Keratinocyte (primary cell): ENCODE measurements around the gene SFT2D1. TPM values are rescaled to one million over a fixed set of nuclear protein-coding genes. Genes with fewer than 3 reads are reported as not detected.
"Not testable (repeated sequence)": the region's sequence is repeated elsewhere in the genome, so short reads cannot be mapped to it uniquely, and the experiment has no call there.

Experiments
- DNase-seq: peaks from one replicate; pipeline ENCODE4 v3.0.0-alpha.2; 2011; ENCODE audit warnings: low read depth, missing footprints, low spot score
- FAIRE-seq: peaks from 2 replicates; lab custom pipeline; 2011; peaks lifted over from hg19 to GRCh38; lab: Jason Lieb, UNC
- H2AFZ ChIP-seq: 2 replicates; pipeline ENCODE4 v1.6.0; 2012; ENCODE audit warnings: low read length, control low read depth, inconsistent platforms; ENCODE audit not compliant: control insufficient read depth
- H3K27ac ChIP-seq: 2 replicates; pipeline ENCODE4 v1.5.1; 2011; ENCODE audit warnings: low read length; ENCODE audit not compliant: control insufficient read depth, insufficient read depth
- H3K27me3 ChIP-seq: 3 replicates; pipeline ENCODE4 v1.6.0; 2011; ENCODE audit warnings: low read length; ENCODE audit not compliant: control insufficient read depth, insufficient read depth; ENCODE audit errors: extremely low read depth
- H3K36me3 ChIP-seq, 2 experiments: 2 replicates in 1 of 2; 3 replicates in 1 of 2; pipeline ENCODE4 v1.5.1; 2011; ENCODE audit warnings: low read length in 2 of 2, mild to moderate bottlenecking in 1 of 2; ENCODE audit not compliant: control insufficient read depth in 2 of 2, insufficient read depth in 2 of 2; ENCODE audit errors: extremely low read depth in 1 of 2
- H3K4me1 ChIP-seq: 3 replicates; pipeline ENCODE4 v1.5.1; 2011; ENCODE audit warnings: low read length; ENCODE audit not compliant: control insufficient read depth, insufficient read depth; ENCODE audit errors: extremely low read depth
- H3K4me2 ChIP-seq: 3 replicates; pipeline ENCODE4 v1.6.0; 2011; ENCODE audit warnings: low read depth, low read length; ENCODE audit not compliant: control insufficient read depth, insufficient read depth; ENCODE audit errors: extremely low read depth
- H3K4me3 ChIP-seq, 3 experiments: fragments of 200-600 bp in 1 of 3; sonication (generic) in 1 of 3; 2 replicates in 2 of 3; 3 replicates in 1 of 3; pipeline ENCODE4 v1.5.1; 2011 to 2016; ENCODE audit warnings: low read length in 3 of 3, mild to moderate bottlenecking in 3 of 3, control low read depth in 2 of 3, inconsistent platforms in 1 of 3, low read depth in 1 of 3, mixed read lengths in 1 of 3, mixed run types in 1 of 3, moderate library complexity in 1 of 3; ENCODE audit not compliant: control insufficient read depth in 2 of 3, insufficient read depth in 2 of 3; ENCODE audit errors: extremely low read depth in 1 of 3
- H3K79me2 ChIP-seq: 2 replicates; pipeline ENCODE4 v1.6.0; 2012; ENCODE audit warnings: low read length; ENCODE audit not compliant: control insufficient read depth, insufficient read depth
- H3K9ac ChIP-seq: 3 replicates; pipeline ENCODE4 v1.6.0; 2011; ENCODE audit warnings: low read length; ENCODE audit not compliant: control insufficient read depth, insufficient read depth; ENCODE audit errors: extremely low read depth
- H3K9me1 ChIP-seq: 3 replicates; pipeline ENCODE4 v1.6.0; 2011; ENCODE audit warnings: low read length; ENCODE audit not compliant: control insufficient read depth, insufficient read depth; ENCODE audit errors: extremely low read depth
- H3K9me3 ChIP-seq: 2 replicates; pipeline ENCODE4 v1.5.1; 2012; ENCODE audit warnings: low read depth, low read length; ENCODE audit not compliant: control insufficient read depth
- H4K20me1 ChIP-seq: 3 replicates; pipeline ENCODE4 v1.6.0; 2011; ENCODE audit warnings: low read length; ENCODE audit not compliant: control insufficient read depth, insufficient read depth; ENCODE audit errors: extremely low read depth
- CTCF ChIP-seq, 3 experiments: IDR thresholded peaks in 1 of 3; conservative IDR thresholded peaks in 1 of 3; optimal IDR thresholded peaks in 1 of 3; 2 replicates in 2 of 3; 3 replicates in 1 of 3; pipeline versions ENCODE3 to v1.5.1; 2011; ENCODE audit warnings: low read length in 3 of 3, mild to moderate bottlenecking in 3 of 3, moderate library complexity in 2 of 3, control low read depth in 1 of 3, inconsistent platforms in 1 of 3; ENCODE audit not compliant: insufficient read depth in 2 of 3; ENCODE audit errors: extremely low read depth in 1 of 3
- EZH2 ChIP-seq: IDR thresholded peaks from one replicate; pipeline ENCODE4 v1.6.1; 2012; ENCODE audit warnings: inconsistent platforms, mild to moderate bottlenecking, low read length, moderate library complexity
- dilution Hi-C: fragments of 300-500 bp; cut with MboI; formaldehyde crosslinking; loops from one replicate; pipeline ENCODE4 v1.7.0; 2020; ENCODE audit warnings: low sequenced_read_pairs; ENCODE audit not compliant: extremely low pct_ligation_motif_present
- polyA plus RNA-seq, 5 experiments: library from polyadenylated mRNA; depleted of rRNA in 3 of 5; stranded (reverse) in 3 of 5; stranded (forward) in 1 of 5; unstranded in 1 of 5; fragments of >200 nt; gene quantifications; 1 replicate in 1 of 5; 2 replicates in 3 of 5; 3 replicates in 1 of 5; pipeline versions ENCODE4 v1.2.1 to v1.2.3, GENCODE V29; 2011 to 2012; ENCODE audit warnings: missing spikeins in 2 of 5, low read depth in 1 of 5, low replicate concordance in 1 of 5

Gene SFT2D1
- polyA plus RNA-seq, 1 donor (not counting 4 experiments of a cell fraction or from before 2014, with no cell fraction given), result 84.3 TPM

GRCh38 chr6:166346965-166347364 is 4.6 kb upstream of the SFT2D1 start:
- Histone ChIP-seq H3K4me3 (no peak overlapping the region), H2AFZ (no peak overlapping the region), H3K27ac (no peak overlapping the region), H4K20me1 (no peaks in the 10 kb centered on the region), H3K79me2 (peaks cover 8% of the 10 kb centered on the region), H3K27me3 (no peaks in the 10 kb centered on the region), H3K9me1 (no peaks in the 10 kb centered on the region), H3K4me2 (no peak overlapping the region), H3K9me3 (no peaks in the 10 kb centered on the region), H3K9ac (no peak overlapping the region), H3K4me1 (peaks cover 11% of the 10 kb centered on the region), H3K36me3 (no peaks in the 10 kb centered on the region)
- dilution Hi-C loops, result no loop called here
- DNase-seq, result no peak
- TF ChIP-seq CTCF (optimal IDR thresholded peaks at IDR 0.05 in 1 of 3, IDR thresholded peaks at IDR 0.05 in 1 of 3, conservative IDR thresholded peaks at IDR 0.05 in 1 of 3; ENCODE audit: extremely low read depth in 1 of 3, insufficient read depth in 2 of 3, low read length in 3 of 3), result no peak
- no peak for TF ChIP-seq EZH2
- no peak for FAIRE-seq

- FAIRE-seq, result no peak
- no peak for DNase-seq
- Histone ChIP-seq H3K27me3 (no peaks in the 10 kb centered on the region), H3K79me2 (peaks cover 13% of the 10 kb centered on the region), H3K27ac (no peak overlapping the region), H3K4me2 (no peak overlapping the region), H4K20me1 (no peaks in the 10 kb centered on the region), H3K4me1 (peaks cover 8% of the 10 kb centered on the region), H3K4me3 (no peak overlapping the region), H3K9me3 (no peaks in the 10 kb centered on the region), H3K9me1 (no peaks in the 10 kb centered on the region), H2AFZ (no peak overlapping the region), H3K36me3 (no peaks in the 10 kb centered on the region), H3K9ac (no peak overlapping the region)
- dilution Hi-C loops, result no loop called here
- TF ChIP-seq EZH2, result no peak
- TF ChIP-seq CTCF (optimal IDR thresholded peaks at IDR 0.05 in 1 of 3, IDR thresholded peaks at IDR 0.05 in 1 of 3, conservative IDR thresholded peaks at IDR 0.05 in 1 of 3; ENCODE audit: extremely low read depth in 1 of 3, insufficient read depth in 2 of 3, low read length in 3 of 3), result no peak
These were observed 4.1 kb upstream of the SFT2D1 start for GRCh38 chr6:166346449-166346848.

- peaks cover 12% of the 10 kb centered on the region for H3K4me1 ChIP-seq
- H3K9me3 ChIP-seq, H3K27me3 ChIP-seq, H4K20me1 ChIP-seq, H3K9ac ChIP-seq, H3K4me3 ChIP-seq, dilution Hi-C loops, H3K4me2 ChIP-seq, H3K9me1 ChIP-seq, H3K27ac ChIP-seq, FAIRE-seq, H2AFZ ChIP-seq, H3K36me3 ChIP-seq, DNase-seq: not testable (repeated sequence)
- H3K79me2 ChIP-seq, result peaks cover 21% of the 10 kb centered on the region
These were observed 3.3 kb upstream of the SFT2D1 start for GRCh38 chr6:166345672-166346071.

- H3K4me3 ChIP-seq, FAIRE-seq, DNase-seq, H3K27me3 ChIP-seq, H3K27ac ChIP-seq, H3K36me3 ChIP-seq, dilution Hi-C loops, H4K20me1 ChIP-seq, H2AFZ ChIP-seq, H3K9me3 ChIP-seq, H3K9me1 ChIP-seq, H3K9ac ChIP-seq, H3K4me2 ChIP-seq: not testable (repeated sequence)
- H3K4me1 ChIP-seq, result peaks cover 12% of the 10 kb centered on the region
- peaks cover 28% of the 10 kb centered on the region for H3K79me2 ChIP-seq
These were observed 2.6 kb upstream of the SFT2D1 start for GRCh38 chr6:166344921-166345320.
